Liver (tissue), 9 donors: ENCODE data around the gene LMNB1. TPM values are rescaled to one million over a fixed set of nuclear protein-coding genes. Genes with fewer than 3 reads are reported as not detected.
A peak's percentile ranks its signal among the peaks of the same experiment; 100 is the strongest.

ENCODE experiments used
- DNase-seq: peaks from one replicate; pipeline ENCODE4 v3.0.0-alpha.2; 2017; ENCODE audit warnings: low spot score
- H3K27ac ChIP-seq, 2 donors: one replicate each; pipeline ENCODE4 v1.7.0; 2013; ENCODE audit warnings: inconsistent platforms in 2 of 2, low read length in 2 of 2, control low read depth in 1 of 2, low read depth in 1 of 2, mild to moderate bottlenecking in 1 of 2
- H3K27me3 ChIP-seq, 4 donors: one replicate each; pipeline versions ENCODE4 v1.6.1 to v1.7.0; 2013; ENCODE audit warnings: low read length in 3 of 4, inconsistent platforms in 1 of 4, mild to moderate bottlenecking in 1 of 4, moderate library complexity in 1 of 4; ENCODE audit not compliant: control insufficient read depth in 4 of 4, insufficient read depth in 4 of 4
- H3K36me3 ChIP-seq, 4 donors: one replicate each; pipeline versions ENCODE4 v1.6.1 to v1.7.0; 2013; ENCODE audit warnings: low read length in 3 of 4, mild to moderate bottlenecking in 3 of 4, low read depth in 1 of 4, moderate library complexity in 1 of 4; ENCODE audit not compliant: control insufficient read depth in 4 of 4, insufficient read depth in 3 of 4
- H3K4me1 ChIP-seq, 4 donors: one replicate each; pipeline versions ENCODE4 v1.6.1 to v1.7.0; 2013; ENCODE audit warnings: low read length in 3 of 4, mild to moderate bottlenecking in 3 of 4, moderate library complexity in 1 of 4; ENCODE audit not compliant: control insufficient read depth in 4 of 4, insufficient read depth in 4 of 4
- H3K4me3 ChIP-seq, 3 donors: one replicate each; pipeline versions ENCODE4 v1.6.1 to v1.7.0; 2013; ENCODE audit warnings: low read length in 3 of 3, control low read depth in 1 of 3, low read depth in 1 of 3, mild to moderate bottlenecking in 1 of 3
- H3K9ac ChIP-seq, 2 donors: one replicate each; pipeline ENCODE4 v1.7.0; 2013; ENCODE audit warnings: low read length in 2 of 2, mild to moderate bottlenecking in 2 of 2, moderate library complexity in 2 of 2, control low read depth in 1 of 2, low read depth in 1 of 2
- H3K9me3 ChIP-seq, 4 donors: one replicate each; pipeline versions ENCODE4 v1.6.1 to v1.7.0; 2013; ENCODE audit warnings: low read length in 3 of 4; ENCODE audit not compliant: control insufficient read depth in 4 of 4
- ATF3 ChIP-seq: IDR thresholded peaks from 2 replicates; pipeline ENCODE4 v1.6.1; 2016; ENCODE audit warnings: antibody characterized with exemption
- CTCF ChIP-seq: fragments of 150-350 bp; IDR thresholded peaks from 2 replicates; pipeline ENCODE4 v1.5.1; 2017; ENCODE audit warnings: improper control_type of control experiment, low read depth, low read length; ENCODE audit not compliant: missing input control
- EGR1 ChIP-seq, 2 donors: IDR thresholded peaks; 2 replicates each; pipeline ENCODE4 v1.6.1; 2016 to 2018; ENCODE audit warnings: antibody characterized with exemption in 2 of 2, low read depth in 2 of 2
- FOXA1 ChIP-seq: IDR thresholded peaks from 2 replicates; pipeline ENCODE4 v1.6.1; 2016; ENCODE audit warnings: antibody characterized with exemption
- FOXA2 ChIP-seq: IDR thresholded peaks from 2 replicates; pipeline ENCODE4 v1.6.1; 2016; ENCODE audit warnings: antibody characterized with exemption
- GABPA ChIP-seq, 2 donors: IDR thresholded peaks in 1 of 2; conservative IDR thresholded peaks in 1 of 2; 2 replicates each; pipeline ENCODE4 v1.6.1; 2016; ENCODE audit warnings: antibody characterized with exemption in 2 of 2, mild to moderate bottlenecking in 1 of 2, moderate library complexity in 1 of 2
- HNF4A ChIP-seq, 2 donors: conservative IDR thresholded peaks; 2 replicates each; pipeline ENCODE4 v1.6.1; 2016; ENCODE audit warnings: antibody characterized with exemption in 2 of 2, mild to moderate bottlenecking in 2 of 2
- HNF4G ChIP-seq: IDR thresholded peaks from 2 replicates; pipeline ENCODE4 v1.6.1; 2016; ENCODE audit warnings: antibody characterized with exemption
- JUND ChIP-seq, 2 donors: IDR thresholded peaks; 2 replicates each; pipeline ENCODE4 v1.6.1; 2016; ENCODE audit warnings: antibody characterized with exemption in 2 of 2
- MAX ChIP-seq: IDR thresholded peaks from 2 replicates; pipeline ENCODE4 v1.6.1; 2016; ENCODE audit warnings: antibody characterized with exemption
- NR2F2 ChIP-seq: IDR thresholded peaks from 2 replicates; pipeline ENCODE4 v1.6.1; 2016; ENCODE audit warnings: antibody characterized with exemption
- REST ChIP-seq: IDR thresholded peaks from 2 replicates; pipeline ENCODE4 v1.6.1; 2016; ENCODE audit warnings: antibody characterized with exemption, mild to moderate bottlenecking
- RXRA ChIP-seq, 2 donors: IDR thresholded peaks; 2 replicates each; pipeline ENCODE4 v1.6.1; 2017 to 2018; ENCODE audit warnings: antibody characterized with exemption in 2 of 2, mild to moderate bottlenecking in 1 of 2
- SP1 ChIP-seq: IDR thresholded peaks from 2 replicates; pipeline ENCODE4 v1.6.1; 2018; ENCODE audit warnings: antibody characterized with exemption, mild to moderate bottlenecking
- TAF1 ChIP-seq: conservative IDR thresholded peaks from 2 replicates; pipeline ENCODE4 v1.6.1; 2016; ENCODE audit warnings: antibody characterized with exemption, mild to moderate bottlenecking
- YY1 ChIP-seq: IDR thresholded peaks from 2 replicates; pipeline ENCODE4 v1.6.1; 2016; ENCODE audit warnings: antibody characterized with exemption, mild to moderate bottlenecking
- WGBS: extraction: QIAGEN DNeasy Blood & Tissue Kit; methylation state at CpG from one replicate; pipeline ENCODE4 v1.1.7; 2013; 5-methylcytosine and 5-hydroxymethylcytosine counted together
- polyA plus RNA-seq, 2 donors: library from polyadenylated mRNA; stranded (reverse) in 1 of 2; unstranded in 1 of 2; fragments of 200-250 nt in 1 of 2; fragments of >200 nt in 1 of 2; fragmentation: Nextera tagmentation in 1 of 2; extraction: Ambion mirVana in 1 of 2; gene quantifications; one replicate each; pipeline versions ENCODE4 v1.2.1 to v1.2.3, GENCODE V29; 2013 to 2015
- total RNA-seq, 2 donors: library from RNA; depleted of rRNA; stranded (reverse); fragments of >200 nt; gene quantifications; one replicate each; pipeline ENCODE4 v1.2.3, GENCODE V29; 2014
- TF ChIP-seq, protein P1 (sequence below): IDR thresholded peaks from 2 replicates; pipeline ENCODE4 v1.6.1; 2016; ENCODE audit warnings: antibody characterized with exemption
- donor health status: healthy.
- donor health status: healthy.
- donor health status: healthy.
- donor health status: healthy.
- donor health status: healthy.

LMNB1 gene
- total and polyA plus RNA-seq, 4 donors = 0.57 to 45.7 (median 5.6) TPM

DNA sequence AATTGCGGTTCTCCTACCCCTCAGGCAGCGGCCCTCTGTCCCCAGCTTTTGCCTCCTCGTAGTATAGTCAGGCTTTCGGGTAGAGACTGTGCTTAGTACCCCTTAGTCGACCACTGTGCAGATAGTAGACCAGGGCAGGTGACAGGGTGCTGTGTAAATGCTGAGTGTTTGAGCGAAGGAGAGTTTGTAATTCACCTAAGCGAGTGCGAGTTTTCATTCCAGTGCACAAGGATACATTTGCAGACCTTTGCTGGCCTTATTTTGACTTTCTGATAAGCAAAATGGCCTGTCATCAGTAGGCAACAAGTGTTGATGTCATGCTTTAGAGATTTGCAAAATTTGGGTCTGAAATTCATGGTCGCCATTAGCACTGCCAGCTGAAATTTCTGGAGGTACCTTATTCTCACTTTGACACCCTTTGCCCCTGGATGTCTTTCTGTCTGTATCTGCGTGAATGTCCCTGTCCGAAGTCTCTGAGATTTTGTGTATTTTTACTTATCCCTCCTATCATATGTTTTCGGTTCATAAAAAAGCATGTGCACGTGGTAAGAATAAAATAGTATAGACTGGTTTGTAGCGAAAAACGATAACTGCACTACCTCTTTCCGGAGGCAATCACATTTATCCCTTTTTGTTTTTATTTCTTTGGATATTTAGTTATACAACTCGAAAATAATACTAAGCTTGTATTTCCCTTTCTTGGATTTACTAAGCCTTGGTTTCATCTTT is 1.9 kb downstream of the LMNB1 start:
- Histone ChIP-seq H3K27me3 (no peaks in the 10 kb centered on the region), H3K4me1 (peaks cover 5 to 23% (median 13%) of the 10 kb centered on the region in 4 donors), H3K36me3 (no peaks in the 10 kb centered on the region), H3K9me3 (no peaks in the 10 kb centered on the region), H3K27ac (peak overlapping the region; percentile 88 to 98), H3K4me3 (peak overlapping the region; percentile 84 to 94 (median 86)), H3K9ac (peak overlapping the region; percentile 7 to 84)
- TF ChIP-seq TAF1 (no peak), HNF4G (no peak), EGR1 (IDR thresholded peaks at IDR 0.05; ENCODE audit: low read depth in 2 of 2) (no peak), NR2F2 (no peak), GABPA (IDR thresholded peaks at IDR 0.05 in 1 of 2, conservative IDR thresholded peaks at IDR 0.05 in 1 of 2) (no peak), FOXA2 (no peak), YY1 (no peak), HNF4A (conservative IDR thresholded peaks at IDR 0.05) (no peak), REST (no peak)
- TF ChIP-seq, protein P1, sequence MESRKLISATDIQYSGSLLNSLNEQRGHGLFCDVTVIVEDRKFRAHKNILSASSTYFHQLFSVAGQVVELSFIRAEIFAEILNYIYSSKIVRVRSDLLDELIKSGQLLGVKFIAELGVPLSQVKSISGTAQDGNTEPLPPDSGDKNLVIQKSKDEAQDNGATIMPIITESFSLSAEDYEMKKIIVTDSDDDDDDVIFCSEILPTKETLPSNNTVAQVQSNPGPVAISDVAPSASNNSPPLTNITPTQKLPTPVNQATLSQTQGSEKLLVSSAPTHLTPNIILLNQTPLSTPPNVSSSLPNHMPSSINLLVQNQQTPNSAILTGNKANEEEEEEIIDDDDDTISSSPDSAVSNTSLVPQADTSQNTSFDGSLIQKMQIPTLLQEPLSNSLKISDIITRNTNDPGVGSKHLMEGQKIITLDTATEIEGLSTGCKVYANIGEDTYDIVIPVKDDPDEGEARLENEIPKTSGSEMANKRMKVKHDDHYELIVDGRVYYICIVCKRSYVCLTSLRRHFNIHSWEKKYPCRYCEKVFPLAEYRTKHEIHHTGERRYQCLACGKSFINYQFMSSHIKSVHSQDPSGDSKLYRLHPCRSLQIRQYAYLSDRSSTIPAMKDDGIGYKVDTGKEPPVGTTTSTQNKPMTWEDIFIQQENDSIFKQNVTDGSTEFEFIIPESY = no peak
- no peak for DNase-seq
- 37% methylated on average over 17 of the region's 17 CpGs for WGBS

GRCh38 chr5:126780165-126780827 is 3.4 kb downstream of the LMNB1 start:
- Histone ChIP-seq H3K36me3 (no peaks in the 10 kb centered on the region), H3K27ac (no peak overlapping the region), H3K4me3 (no peak overlapping the region), H3K9me3 (no peaks in the 10 kb centered on the region), H3K27me3 (no peaks in the 10 kb centered on the region), H3K9ac (no peak overlapping the region), H3K4me1 (peaks cover 5 to 23% (median 13%) of the 10 kb centered on the region in 4 donors)
- no peak for DNase-seq
- 44% methylated on average over 7 of the region's 7 CpGs for WGBS
- TF ChIP-seq HNF4A (conservative IDR thresholded peaks at IDR 0.05) (no peak), ATF3 (no peak), TAF1 (no peak), MAX (no peak), HNF4G (no peak), NR2F2 (no peak), RXRA (IDR thresholded peaks at IDR 0.05) (no peak), YY1 (no peak), SP1 (no peak), JUND (IDR thresholded peaks at IDR 0.05) (no peak), CTCF (peak; percentile 60), GABPA (IDR thresholded peaks at IDR 0.05 in 1 of 2, conservative IDR thresholded peaks at IDR 0.05 in 1 of 2) (no peak), FOXA1 (no peak), FOXA2 (peak; percentile 8)
- TF ChIP-seq, protein P1 = no peak
